Heart right ventricle (tissue), 16 donors: ENCODE results near the gene CACNA2D4. TPM values are rescaled to one million over a fixed set of nuclear protein-coding genes. Genes with fewer than 3 reads are reported as not detected.

Experiments used
- ATAC-seq, 8 donors: fragments of 200-7000 bp; cut with Tn5 transposase; one replicate each; pipeline ENCODE4 v1.9.1; 2020; ENCODE audit warnings: mild to moderate bottlenecking in 8 of 8, moderate library complexity in 8 of 8, moderate number of reproducible peaks in 1 of 8
- DNase-seq, 2 donors: peaks; one replicate each; pipeline ENCODE4 v3.0.0-alpha.2; 2020
- H3K27ac ChIP-seq, 10 donors: fragments of 200-600 bp; sonication (generic) in 2 of 10; one replicate each; pipeline versions ENCODE4 v1.5.0 to v1.8.0; 2020 to 2022; ENCODE audit warnings: mild to moderate bottlenecking in 3 of 10
- H3K27me3 ChIP-seq, 7 donors: fragments of 200-600 bp; one replicate each; pipeline ENCODE4 v1.8.0; 2021 to 2022; ENCODE audit warnings: mild to moderate bottlenecking in 2 of 7
- H3K36me3 ChIP-seq, 9 donors: fragments of 200-600 bp; sonication (generic) in 1 of 9; one replicate each; pipeline versions ENCODE4 v1.5.0 to v1.8.0; 2020 to 2022; ENCODE audit warnings: mild to moderate bottlenecking in 2 of 9
- H3K4me1 ChIP-seq, 9 donors: fragments of 200-600 bp; sonication (generic) in 1 of 9; one replicate each; pipeline versions ENCODE4 v1.5.0 to v1.8.0; 2020 to 2022; ENCODE audit warnings: mild to moderate bottlenecking in 4 of 9
- H3K4me3 ChIP-seq, 10 donors: fragments of 200-600 bp; sonication (generic) in 2 of 10; one replicate each; pipeline versions ENCODE4 v1.5.0 to v1.8.0; 2020 to 2022; ENCODE audit warnings: mild to moderate bottlenecking in 7 of 10, moderate library complexity in 2 of 10
- H3K9me3 ChIP-seq, 11 donors: fragments of 200-600 bp in 10 of 11; sonication (generic) in 2 of 11; one replicate each; pipeline versions ENCODE4 v1.5.0 to v1.8.0; 2013 to 2022; ENCODE audit warnings: mild to moderate bottlenecking in 2 of 11, control low read depth in 1 of 11, moderate library complexity in 1 of 11
- WGBS, 2 donors: extraction: QIAGEN DNeasy Blood & Tissue Kit; methylation state at CpG; one replicate each; pipeline ENCODE4 v1.1.7; 2013; ENCODE audit warnings: inconsistent platforms in 1 of 2; 5-methylcytosine and 5-hydroxymethylcytosine counted together
- intact Hi-C, 10 donors: fragments of 100-400 bp; cut with DNase I; formaldehyde crosslinking; loops; one replicate each; pipeline versions ENCODE4 v1.11.1 to v1.14.2; 2022
- polyA plus RNA-seq, 2 donors: library from polyadenylated mRNA; stranded (reverse); fragments of 200-250 nt; gene quantifications; one replicate each; pipeline ENCODE4 v1.2.3, GENCODE V29; 2013
- total RNA-seq, 10 donors: library from RNA; stranded (reverse); fragmentation: NEBNext Ultra II Directional in 3 of 10; extraction: Animal tissue kit (Norgen Biotek cat#: 25700) in 3 of 10; gene quantifications; one replicate each; pipeline versions ENCODE4 v1.2.1 to v1.2.4, GENCODE V29; 2021 to 2023
- TF ChIP-seq, protein P1 (sequence below), 9 donors: fragments of 200-600 bp; sonication (generic) in 2 of 9; IDR thresholded peaks; one replicate each; pipeline versions ENCODE4 v1.5.0 to v1.8.0; 2021 to 2022; ENCODE audit warnings: antibody characterized with exemption in 9 of 9, mild to moderate bottlenecking in 5 of 9, moderate library complexity in 1 of 9
- donor health status: Arrhythmogenic right ventricular cardiomyopathy.
- donor health status: ischemic (EF 13 %, LVEDD 7.1; RV severe dilation, severe dysfunction).
- donor health status: healthy with polysubstance abuse.
- donor health status: DM: no; HTN: yes; CAD: no.
- donor health status: DM: no; HTN: no; CAD: no.
- donor health status: ischemic (EF 25% LVEDD 6.9; RV normal size, moderate dysfunction).
- donor health status: ischemic (EF 25% LVEDD 5.7; RV mildly dilated, moderate dysfunction).
- donor health status: healthy.
- donor health status: DM: yes; HTN: yes; CAD: no.
- donor health status: Ischemic cardiomyopathy.
- donor health status: ischemic (EF 35%, LVEDD 5.7; RV mildly dilated, moderate dysfunction).
- donor health status: nonischemic (EF 11% LVEDD 7.7; RV severe dilation, severe dysfunction).
- donor health status: DM: yes; HTN: yes; CAD: no.
- donor health status: PGD.
- donor health status: ischemic (EF 29% LVEDD 5.4; RV normal size, mild dysfunction).
- donor health status: nonischemic (EF 23%, LVEDD 6.1; RV moderate dilation, normal function).

The CACNA2D4 gene
- total and polyA plus RNA-seq, 12 donors = 0.19 to 6.2 (median 0.95) TPM

DNA sequence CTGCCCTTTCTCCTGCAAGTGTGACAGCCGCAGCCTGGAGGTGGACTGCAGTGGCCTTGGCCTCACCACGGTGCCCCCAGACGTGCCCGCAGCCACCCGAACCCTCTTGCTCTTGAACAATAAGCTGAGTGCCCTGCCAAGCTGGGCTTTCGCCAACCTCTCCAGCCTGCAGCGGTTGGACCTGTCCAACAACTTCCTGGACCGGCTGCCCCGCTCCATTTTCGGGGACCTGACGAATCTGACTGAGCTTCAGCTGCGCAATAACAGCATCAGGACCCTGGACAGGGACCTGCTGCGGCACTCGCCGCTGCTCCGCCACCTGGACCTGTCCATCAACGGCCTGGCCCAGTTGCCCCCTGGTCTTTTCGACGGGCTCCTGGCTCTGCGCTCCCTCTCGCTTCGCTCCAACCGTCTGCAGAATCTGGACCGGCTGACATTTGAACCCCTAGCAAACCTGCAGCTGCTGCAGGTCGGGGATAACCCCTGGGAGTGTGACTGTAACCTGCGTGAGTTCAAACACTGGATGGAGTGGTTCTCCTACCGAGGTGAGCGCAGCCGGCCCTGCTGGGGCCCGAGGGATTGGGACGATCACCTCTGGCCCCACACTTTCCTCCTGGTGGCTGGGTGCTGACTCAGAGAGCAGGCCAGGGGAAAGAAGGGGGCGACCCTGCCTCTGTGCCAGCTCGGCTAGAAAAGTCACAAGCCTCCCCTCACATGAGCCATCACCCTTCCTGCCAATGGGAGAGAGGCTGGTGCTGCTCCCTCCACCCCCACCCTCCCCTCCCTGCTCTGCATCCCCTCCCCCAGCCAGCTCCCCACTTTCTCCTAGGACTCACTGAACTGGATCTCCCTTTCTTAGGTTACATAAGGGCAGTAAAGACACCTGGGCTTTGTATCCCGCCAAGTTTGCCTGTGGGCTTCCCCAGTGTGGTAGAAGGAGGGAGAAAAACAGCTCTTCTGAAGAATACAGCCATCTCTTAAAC lies 87.2 kb downstream of the CACNA2D4 start:
- peak; percentile 42 to 61 for DNase-seq
- 10 to 11% methylated on average over 34 of the region's 34 CpGs for WGBS, 2 donors
- H3K4me3 ChIP-seq = no peak overlapping the region
- no peaks in the 10 kb centered on the region for H3K9me3 ChIP-seq
- TF ChIP-seq, protein P1, sequence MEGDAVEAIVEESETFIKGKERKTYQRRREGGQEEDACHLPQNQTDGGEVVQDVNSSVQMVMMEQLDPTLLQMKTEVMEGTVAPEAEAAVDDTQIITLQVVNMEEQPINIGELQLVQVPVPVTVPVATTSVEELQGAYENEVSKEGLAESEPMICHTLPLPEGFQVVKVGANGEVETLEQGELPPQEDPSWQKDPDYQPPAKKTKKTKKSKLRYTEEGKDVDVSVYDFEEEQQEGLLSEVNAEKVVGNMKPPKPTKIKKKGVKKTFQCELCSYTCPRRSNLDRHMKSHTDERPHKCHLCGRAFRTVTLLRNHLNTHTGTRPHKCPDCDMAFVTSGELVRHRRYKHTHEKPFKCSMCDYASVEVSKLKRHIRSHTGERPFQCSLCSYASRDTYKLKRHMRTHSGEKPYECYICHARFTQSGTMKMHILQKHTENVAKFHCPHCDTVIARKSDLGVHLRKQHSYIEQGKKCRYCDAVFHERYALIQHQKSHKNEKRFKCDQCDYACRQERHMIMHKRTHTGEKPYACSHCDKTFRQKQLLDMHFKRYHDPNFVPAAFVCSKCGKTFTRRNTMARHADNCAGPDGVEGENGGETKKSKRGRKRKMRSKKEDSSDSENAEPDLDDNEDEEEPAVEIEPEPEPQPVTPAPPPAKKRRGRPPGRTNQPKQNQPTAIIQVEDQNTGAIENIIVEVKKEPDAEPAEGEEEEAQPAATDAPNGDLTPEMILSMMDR (IDR thresholded peaks at IDR 0.05) = no peak
- H3K4me1 ChIP-seq = peaks cover 0 to 2% (median 0%) of the 10 kb centered on the region in 9 donors
- H3K27ac ChIP-seq = no peak overlapping the region
- intact Hi-C loops = loop anchor here in 1 of 10 donors (5.0 kb wide), 1 partner anchor 81 kb away; no protein-coding TSS in a partner anchor
- H3K27me3 ChIP-seq = peaks cover 0 to 87% (median 58%) of the 10 kb centered on the region in 7 donors
- H3K36me3 ChIP-seq = no peaks in the 10 kb centered on the region
- ATAC-seq = peak; percentile 71 to 92 (median 78)

DNA sequence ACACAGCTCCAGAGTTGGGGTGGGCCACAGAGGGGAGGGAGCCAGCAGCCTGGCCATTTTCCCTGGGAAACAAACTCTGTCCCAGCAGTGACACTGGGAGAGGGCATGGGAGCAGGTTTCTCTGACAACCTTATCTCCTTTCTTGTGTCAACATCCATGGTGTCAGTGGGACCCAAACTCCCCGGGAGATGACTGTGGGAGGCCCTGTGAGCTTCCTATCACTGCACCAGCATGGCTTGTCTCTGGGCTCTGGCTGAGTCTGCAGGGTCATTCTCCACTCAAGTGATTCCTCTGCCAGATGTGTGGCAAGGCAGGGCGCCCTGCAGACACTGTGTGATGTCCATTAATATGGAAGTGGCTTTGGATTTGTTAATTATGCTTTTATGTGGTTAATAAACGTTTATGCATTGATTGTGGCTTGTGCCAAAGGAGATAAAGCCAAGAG lies 88.0 kb downstream of the CACNA2D4 start:
- Histone ChIP-seq H3K27ac (no peak overlapping the region), H3K4me1 (peaks cover 0 to 2% (median 0%) of the 10 kb centered on the region in 9 donors), H3K36me3 (no peaks in the 10 kb centered on the region), H3K9me3 (no peaks in the 10 kb centered on the region), H3K27me3 (peaks cover 0 to 87% (median 56%) of the 10 kb centered on the region in 7 donors), H3K4me3 (no peak overlapping the region)
- TF ChIP-seq, protein P1 (IDR thresholded peaks at IDR 0.05) = no peak
- WGBS, 2 donors = 17 to 22% methylated on average over 3 of the region's 3 CpGs
- intact Hi-C loops = loop anchor here in 1 of 10 donors (5.0 kb wide), 1 partner anchor 82 kb away; no protein-coding TSS in a partner anchor
- ATAC-seq = no peak
- no peak for DNase-seq

DNA sequence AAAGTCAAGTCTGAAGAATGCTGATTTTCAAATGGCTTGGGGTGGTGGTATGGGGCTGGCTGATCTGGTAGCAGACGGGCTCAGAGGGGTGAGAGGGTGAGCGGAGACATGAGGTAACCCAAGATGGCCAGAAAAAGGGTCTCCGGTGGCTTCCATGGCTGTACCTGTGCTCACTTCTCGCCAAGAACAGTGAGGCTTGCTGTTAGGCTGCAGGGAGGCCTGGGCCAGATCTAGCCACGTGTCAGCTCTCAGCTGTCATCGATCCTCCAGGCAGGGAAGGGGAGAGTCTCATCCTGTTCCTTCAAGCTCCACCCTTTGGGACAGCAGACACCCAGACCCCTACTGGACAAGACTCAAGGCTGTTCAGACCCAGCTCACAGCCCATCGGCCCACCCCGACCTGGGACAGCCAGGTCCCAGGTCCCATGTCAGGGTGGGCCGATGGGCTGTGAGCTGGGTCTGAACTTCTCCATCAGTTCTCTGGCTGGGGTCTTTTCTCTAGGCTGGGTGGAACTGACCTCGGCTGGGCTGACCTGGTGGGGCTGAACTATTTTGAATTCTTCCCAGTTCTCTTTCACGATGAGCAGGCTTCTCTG lies 89.0 kb downstream of the CACNA2D4 start:
- no peak overlapping the region for H3K27ac ChIP-seq
- no peaks in the 10 kb centered on the region for H3K9me3 ChIP-seq
- intact Hi-C loops = loop anchor here in 1 of 10 donors (5.0 kb wide), 1 partner anchor 88 kb away; the partner anchor contains the start of gene CACNA2D4
- ATAC-seq (no peak), DNase-seq (no peak)
- TF ChIP-seq, protein P1 (IDR thresholded peaks at IDR 0.05) = no peak
- H3K36me3 ChIP-seq = no peaks in the 10 kb centered on the region
- peaks cover 0 to 2% (median 0%) of the 10 kb centered on the region in 9 donors for H3K4me1 ChIP-seq
- 71 to 73% methylated on average over 11 of the region's 11 CpGs for WGBS, 2 donors
- no peak overlapping the region for H3K4me3 ChIP-seq
- peaks cover 0 to 95% (median 47%) of the 10 kb centered on the region in 7 donors for H3K27me3 ChIP-seq

DNA sequence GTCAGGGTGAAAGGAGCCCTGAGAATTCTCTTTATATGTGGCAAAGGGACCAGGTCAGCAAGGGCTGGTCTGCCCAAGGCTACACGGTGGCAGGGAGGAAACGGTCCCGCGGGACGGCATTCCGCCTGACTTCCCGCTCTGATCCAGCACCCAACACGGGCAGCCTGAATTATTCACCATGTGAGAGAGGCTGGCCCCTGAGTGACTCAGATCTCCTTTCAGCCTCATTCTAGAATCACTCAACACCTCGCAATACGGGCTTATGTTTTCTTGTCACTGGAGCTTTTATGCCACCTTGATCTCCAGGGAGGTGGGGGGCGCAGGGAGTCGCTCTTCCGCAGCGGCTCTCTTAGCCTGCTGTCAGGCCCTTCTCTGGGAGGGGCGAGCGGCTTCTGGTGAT lies 89.6 kb downstream of the CACNA2D4 start:
- TF ChIP-seq, protein P1 (IDR thresholded peaks at IDR 0.05) = no peak
- DNase-seq (no peak), ATAC-seq (no peak)
- H3K27me3 ChIP-seq = peaks cover 0 to 95% (median 52%) of the 10 kb centered on the region in 7 donors
- no peak overlapping the region for H3K27ac ChIP-seq
- H3K36me3 ChIP-seq = no peaks in the 10 kb centered on the region
- intact Hi-C loops = loop anchor here in 1 of 10 donors (5.0 kb wide), 1 partner anchor 88 kb away; the partner anchor contains the start of gene CACNA2D4
- H3K4me3 ChIP-seq = no peak overlapping the region
- peaks cover 0 to 2% (median 0%) of the 10 kb centered on the region in 9 donors for H3K4me1 ChIP-seq
- WGBS, 2 donors = 44 to 61% methylated on average over 16 of the region's 16 CpGs
- H3K9me3 ChIP-seq = no peaks in the 10 kb centered on the region
